PC-9 (cell line): ENCODE results near the gene SYCP2L.

Source experiments
- EZH2 ChIP-seq: fragments of 200-600 bp; sonication (generic); IDR thresholded peaks from 2 replicates; pipeline ENCODE4 v1.8.0; 2017; ENCODE audit warnings: antibody characterized with exemption, low read depth
- TF ChIP-seq, protein P1 (sequence below): fragments of 200-600 bp; sonication (generic); conservative IDR thresholded peaks from 2 replicates; pipeline ENCODE4 v1.6.1; 2017; ENCODE audit warnings: mixed run types, antibody characterized with exemption, mild to moderate bottlenecking, moderate library complexity

DNA sequence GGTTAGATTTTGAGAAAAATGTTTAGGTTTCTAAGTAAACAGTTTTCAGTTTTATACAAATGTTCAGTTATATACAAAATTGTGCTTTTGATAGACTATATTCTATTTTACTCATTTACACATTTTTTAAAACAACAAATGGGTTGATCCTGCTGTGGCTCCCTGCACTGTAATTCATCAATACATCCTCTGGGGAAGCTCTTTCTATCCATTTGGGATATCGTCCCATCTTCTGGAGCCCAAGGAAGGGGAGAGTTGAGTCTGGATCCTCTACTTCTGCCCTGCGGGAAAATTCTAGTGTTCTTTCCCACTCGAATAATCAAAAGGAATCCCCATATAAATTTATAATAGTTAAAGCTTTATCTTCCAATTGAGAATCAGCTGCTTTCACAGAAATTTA is 75.0 kb downstream of the SYCP2L start:
- TF ChIP-seq, protein P1, sequence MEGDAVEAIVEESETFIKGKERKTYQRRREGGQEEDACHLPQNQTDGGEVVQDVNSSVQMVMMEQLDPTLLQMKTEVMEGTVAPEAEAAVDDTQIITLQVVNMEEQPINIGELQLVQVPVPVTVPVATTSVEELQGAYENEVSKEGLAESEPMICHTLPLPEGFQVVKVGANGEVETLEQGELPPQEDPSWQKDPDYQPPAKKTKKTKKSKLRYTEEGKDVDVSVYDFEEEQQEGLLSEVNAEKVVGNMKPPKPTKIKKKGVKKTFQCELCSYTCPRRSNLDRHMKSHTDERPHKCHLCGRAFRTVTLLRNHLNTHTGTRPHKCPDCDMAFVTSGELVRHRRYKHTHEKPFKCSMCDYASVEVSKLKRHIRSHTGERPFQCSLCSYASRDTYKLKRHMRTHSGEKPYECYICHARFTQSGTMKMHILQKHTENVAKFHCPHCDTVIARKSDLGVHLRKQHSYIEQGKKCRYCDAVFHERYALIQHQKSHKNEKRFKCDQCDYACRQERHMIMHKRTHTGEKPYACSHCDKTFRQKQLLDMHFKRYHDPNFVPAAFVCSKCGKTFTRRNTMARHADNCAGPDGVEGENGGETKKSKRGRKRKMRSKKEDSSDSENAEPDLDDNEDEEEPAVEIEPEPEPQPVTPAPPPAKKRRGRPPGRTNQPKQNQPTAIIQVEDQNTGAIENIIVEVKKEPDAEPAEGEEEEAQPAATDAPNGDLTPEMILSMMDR, result no peak
- TF ChIP-seq EZH2, result no peak
